DMS153 (cell line): ENCODE results near the gene ANKRD33B.

Experiments used
- DNase-seq: peaks from one replicate; lab custom pipeline; 2025; lab: John Stamatoyannopoulos, UW

ANKRD33B gene

GRCh38 chr5:10676946-10677345, 113.1 kb downstream of the ANKRD33B start:
- no peak for DNase-seq

DNA sequence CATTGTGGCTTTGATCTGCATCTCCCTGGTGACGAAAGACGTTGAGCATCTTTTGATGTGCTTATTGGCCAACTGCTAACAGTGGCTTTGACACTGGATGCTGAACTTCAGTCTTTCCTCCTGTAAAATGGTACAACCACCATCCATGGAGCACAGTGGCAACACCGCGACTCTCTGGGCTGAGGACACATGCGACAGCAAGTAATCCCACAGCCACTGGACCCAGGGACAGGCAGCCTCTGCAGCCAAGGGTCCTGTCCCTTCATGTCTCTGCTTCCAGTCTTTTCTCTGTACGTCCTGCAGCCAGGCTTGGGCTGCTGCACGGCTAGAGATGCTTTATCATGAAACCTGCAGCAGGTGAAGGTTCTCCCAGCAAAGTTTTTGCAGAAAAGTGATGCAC, 113.7 kb downstream of the ANKRD33B start:
- no peak for DNase-seq

GRCh38 chr5:10678244-10678643, 114.4 kb downstream of the ANKRD33B start:
- no peak for DNase-seq

- no peak for DNase-seq
These were observed 115.6 kb downstream of the ANKRD33B start for GRCh38 chr5:10679336-10679988.

- no peak for DNase-seq
These were observed 117.1 kb downstream of the ANKRD33B start for GRCh38 chr5:10680876-10681481.

GRCh38 chr5:10681731-10682679, 118.1 kb downstream of the ANKRD33B start:
- DNase-seq, result no peak

- no peak for DNase-seq
These were observed 119.1 kb downstream of the ANKRD33B start for GRCh38 chr5:10682801-10683525.

DNA sequence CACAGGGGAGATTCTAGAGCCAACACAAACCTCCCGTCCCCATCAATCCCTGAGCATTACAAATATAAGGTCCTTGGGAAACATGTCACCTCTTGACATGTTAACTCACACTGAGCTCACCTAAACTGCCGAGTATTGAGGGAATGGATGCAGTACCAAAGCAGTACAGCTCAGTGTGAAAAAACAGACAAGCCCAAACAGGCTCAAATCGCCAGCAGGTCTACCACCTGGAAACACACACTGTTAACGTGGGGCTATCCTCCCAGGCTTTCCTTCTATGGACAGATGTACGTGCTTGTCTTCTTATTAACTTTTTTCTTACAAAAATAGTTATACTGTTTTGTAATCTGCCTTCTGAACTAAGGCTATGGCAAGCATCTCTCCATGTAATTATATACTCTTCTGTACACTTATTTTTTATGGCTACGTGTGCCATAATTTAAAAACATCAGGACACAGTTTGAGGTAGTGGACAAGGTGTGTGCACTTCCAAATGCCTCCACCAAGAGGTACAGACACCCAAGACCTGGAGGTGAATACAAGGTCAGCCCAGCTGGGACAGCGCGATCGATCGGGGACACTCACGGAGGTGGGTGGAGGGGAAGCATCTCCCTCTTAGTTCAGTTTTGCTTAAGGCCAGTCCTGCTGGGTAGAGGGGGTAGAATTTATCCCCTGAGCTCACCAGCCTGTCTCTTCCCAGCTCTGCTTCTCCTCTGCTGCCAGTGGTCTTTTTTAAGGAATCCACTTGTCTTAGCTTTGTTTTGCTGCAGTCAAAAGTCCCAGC, 120.6 kb downstream of the ANKRD33B start:
- DNase-seq, result no peak

DNA sequence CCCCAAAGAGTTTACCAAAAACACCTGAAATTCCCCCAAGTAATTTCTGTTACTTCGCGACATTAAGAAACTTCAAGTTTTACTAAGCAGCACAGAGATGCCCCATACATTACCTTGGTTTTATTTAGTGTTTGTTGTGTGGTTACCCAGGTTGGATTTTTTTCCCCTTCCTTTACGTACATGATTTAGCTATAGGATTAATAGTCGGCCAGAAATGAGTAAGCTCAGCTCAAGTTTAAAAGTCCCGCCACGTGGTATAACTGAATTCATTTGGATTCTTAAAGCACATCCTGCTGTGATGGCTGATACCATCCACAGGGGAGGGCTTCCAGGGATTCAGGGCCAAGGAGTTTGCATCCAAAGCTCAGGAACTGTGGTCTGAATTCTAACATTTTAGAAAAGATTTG, 121.2 kb downstream of the ANKRD33B start:
- DNase-seq, result no peak

- no peak for DNase-seq
These were observed 123.0 kb downstream of the ANKRD33B start for GRCh38 chr5:10686890-10687289.

GRCh38 chr5:10688651-10689171, 124.8 kb downstream of the ANKRD33B start:
- no peak for DNase-seq

GRCh38 chr5:10689391-10690081, 125.7 kb downstream of the ANKRD33B start:
- DNase-seq, result no peak

DNA sequence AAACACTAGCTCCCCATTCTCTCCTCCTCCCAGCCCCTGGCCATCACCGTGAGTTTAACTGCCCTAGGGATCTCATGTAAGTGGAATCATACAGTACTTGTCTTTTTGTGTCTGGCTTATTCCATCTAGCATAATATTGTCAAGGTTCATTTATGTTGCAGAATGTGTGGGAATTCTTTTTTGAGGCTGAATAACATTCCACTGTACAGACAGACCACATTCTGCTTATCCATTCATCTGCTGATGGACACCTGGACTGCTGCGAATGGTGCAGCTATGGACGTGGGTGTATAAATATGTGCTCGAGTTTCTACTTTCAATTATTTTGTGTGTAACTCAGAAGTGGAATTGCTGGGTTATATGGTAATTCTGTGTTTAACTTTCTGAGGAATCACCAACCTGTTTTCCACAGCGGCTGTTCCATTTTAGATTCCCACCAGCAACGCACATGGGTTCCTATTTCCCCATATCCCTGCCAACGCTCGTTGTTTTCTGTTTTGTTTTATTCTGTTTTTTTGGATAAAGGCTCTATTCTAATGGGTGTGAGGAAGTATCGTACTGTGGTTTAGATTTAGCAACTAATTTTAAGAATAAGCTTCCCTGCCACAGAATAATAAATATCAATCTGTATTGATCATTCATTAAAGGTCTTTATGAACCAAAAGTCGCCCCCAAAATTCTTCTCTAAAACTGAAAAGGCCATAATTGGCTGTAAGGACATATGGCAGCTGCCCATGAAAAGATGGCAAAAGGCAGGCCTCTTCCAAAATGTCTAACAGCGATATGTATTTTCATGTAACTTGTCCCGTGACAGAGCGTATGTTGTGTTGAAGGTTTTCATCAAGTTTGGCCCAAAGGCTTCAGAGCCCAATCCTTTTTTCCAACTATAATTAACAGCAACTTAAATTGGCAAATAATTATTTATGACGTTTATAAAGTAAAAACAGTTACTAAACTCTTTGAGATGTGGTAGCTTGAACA, 126.9 kb downstream of the ANKRD33B start:
- DNase-seq, result no peak

- no peak for DNase-seq
These were observed 128.2 kb downstream of the ANKRD33B start for GRCh38 chr5:10691826-10692785.

- DNase-seq, result peak; percentile 70
These were observed 131.3 kb downstream of the ANKRD33B start for GRCh38 chr5:10695055-10695649.

GRCh38 chr5:10695759-10696543, 132.1 kb downstream of the ANKRD33B start:
- DNase-seq, result no peak
